Measurements from ENCODE around the gene SCUBE3.

GRCh38 chr6:35191889-35192288 lies 21.9 kb upstream of the SCUBE3 start:
- TF ChIP-seq CTCF (IDR thresholded peaks at IDR 0.05) (no peak), POLR2AphosphoS5 (IDR thresholded peaks at IDR 0.05) (no peak), EP300 (IDR thresholded peaks at IDR 0.05) (no peak), POLR2A (IDR thresholded peaks at IDR 0.05; ENCODE audit: low read depth) (no peak)

Measured in esophagus muscularis mucosa (tissue), 4 donors.